Skeletal muscle tissue (tissue), 4 donors: ENCODE results near the gene RHAG. TPM values are rescaled to one million over a fixed set of nuclear protein-coding genes. Genes with fewer than 3 reads are reported as not detected.
"Not testable (repeated sequence)": the region's sequence is repeated elsewhere in the genome, so short reads cannot be mapped to it uniquely, and the experiment has no call there.

Experiments
- H3K27ac ChIP-seq: one replicate; pipeline ENCODE4 v1.7.0; 2013; ENCODE audit warnings: mild to moderate bottlenecking, low read depth, low read length, inconsistent platforms
- H3K27me3 ChIP-seq, 3 donors: one replicate each; pipeline ENCODE4 v1.7.0; 2013; ENCODE audit warnings: low read length in 3 of 3; ENCODE audit not compliant: control insufficient read depth in 3 of 3, insufficient read depth in 3 of 3
- H3K36me3 ChIP-seq, 3 donors: one replicate each; pipeline ENCODE4 v1.7.0; 2013; ENCODE audit warnings: low read length in 3 of 3; ENCODE audit not compliant: control insufficient read depth in 3 of 3, insufficient read depth in 3 of 3
- H3K4me1 ChIP-seq, 3 donors: one replicate each; pipeline ENCODE4 v1.7.0; 2013; ENCODE audit warnings: low read length in 3 of 3, mild to moderate bottlenecking in 3 of 3; ENCODE audit not compliant: control insufficient read depth in 3 of 3, insufficient read depth in 3 of 3
- H3K4me3 ChIP-seq, 3 donors: one replicate each; pipeline ENCODE4 v1.7.0; 2013; ENCODE audit warnings: low read length in 3 of 3
- H3K9ac ChIP-seq, 3 donors: one replicate each; pipeline ENCODE4 v1.7.0; 2013; ENCODE audit warnings: low read length in 3 of 3, mild to moderate bottlenecking in 3 of 3, moderate library complexity in 2 of 3, low read depth in 1 of 3
- H3K9me3 ChIP-seq, 3 donors: one replicate each; pipeline ENCODE4 v1.7.0; 2013; ENCODE audit warnings: low read length in 3 of 3; ENCODE audit not compliant: control insufficient read depth in 3 of 3
- total RNA-seq: library from RNA; depleted of rRNA; stranded (reverse); fragments of >200 nt; gene quantifications from one replicate; pipeline ENCODE4 v1.2.3, GENCODE V29; 2014
- donor health status: Osteomylitis.

RHAG gene
- total RNA-seq, 1 donor from 2014 or later = 1.6 TPM

DNA sequence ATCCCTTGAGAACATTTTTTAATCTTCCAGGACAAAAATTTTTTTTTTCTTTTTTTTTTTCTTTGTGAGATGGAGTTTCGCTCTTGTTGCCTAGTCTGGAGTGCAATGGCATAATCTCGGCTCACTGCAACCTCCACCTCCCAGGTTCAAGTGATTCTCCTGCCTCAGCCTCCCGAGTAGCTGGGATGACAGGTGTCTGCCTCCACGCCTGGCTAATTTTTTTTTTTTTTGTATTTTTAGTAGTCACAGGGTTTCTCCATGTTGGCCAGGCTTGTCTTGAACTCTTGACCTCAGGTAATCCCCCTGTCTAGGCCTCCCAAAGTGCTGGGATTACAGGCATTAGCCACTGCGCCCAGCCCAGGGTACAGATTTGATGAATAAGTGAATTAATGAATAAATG, 22.5 kb downstream of the RHAG start:
- H3K9me3 ChIP-seq, H3K4me3 ChIP-seq, H3K9ac ChIP-seq, H3K4me1 ChIP-seq, H3K27me3 ChIP-seq, H3K36me3 ChIP-seq, H3K27ac ChIP-seq: not testable (repeated sequence)

DNA sequence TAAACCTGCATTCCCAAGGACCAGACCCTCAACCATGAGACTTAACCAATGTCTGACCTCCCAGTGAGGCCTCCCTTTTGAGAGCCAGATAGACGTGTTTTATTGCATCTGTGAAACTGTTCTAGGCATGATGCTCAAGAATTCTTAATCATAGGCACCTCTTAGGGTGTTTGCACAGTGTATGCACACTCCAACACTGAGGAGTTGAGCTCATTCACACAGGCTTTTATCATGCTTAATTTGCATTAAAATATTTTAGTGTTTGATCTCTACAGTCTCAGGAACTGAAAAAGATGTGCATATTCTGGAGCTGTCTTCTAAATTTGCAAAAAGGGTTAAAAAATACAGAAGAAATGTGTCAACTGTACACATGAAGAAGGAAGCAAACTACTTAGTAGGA, 27.4 kb downstream of the RHAG start:
- Histone ChIP-seq H3K9ac (no peak overlapping the region), H3K27me3 (peaks cover 0 to 2% (median 0%) of the 10 kb centered on the region in 3 donors), H3K4me1 (no peaks in the 10 kb centered on the region), H3K27ac (no peak overlapping the region), H3K4me3 (no peak overlapping the region), H3K9me3 (no peaks in the 10 kb centered on the region), H3K36me3 (no peaks in the 10 kb centered on the region)

GRCh38 chr6:49608275-49608674, 28.4 kb downstream of the RHAG start:
- H3K27ac ChIP-seq, H3K36me3 ChIP-seq, H3K9ac ChIP-seq, H3K9me3 ChIP-seq, H3K27me3 ChIP-seq, H3K4me3 ChIP-seq, H3K4me1 ChIP-seq: not testable (repeated sequence)

DNA sequence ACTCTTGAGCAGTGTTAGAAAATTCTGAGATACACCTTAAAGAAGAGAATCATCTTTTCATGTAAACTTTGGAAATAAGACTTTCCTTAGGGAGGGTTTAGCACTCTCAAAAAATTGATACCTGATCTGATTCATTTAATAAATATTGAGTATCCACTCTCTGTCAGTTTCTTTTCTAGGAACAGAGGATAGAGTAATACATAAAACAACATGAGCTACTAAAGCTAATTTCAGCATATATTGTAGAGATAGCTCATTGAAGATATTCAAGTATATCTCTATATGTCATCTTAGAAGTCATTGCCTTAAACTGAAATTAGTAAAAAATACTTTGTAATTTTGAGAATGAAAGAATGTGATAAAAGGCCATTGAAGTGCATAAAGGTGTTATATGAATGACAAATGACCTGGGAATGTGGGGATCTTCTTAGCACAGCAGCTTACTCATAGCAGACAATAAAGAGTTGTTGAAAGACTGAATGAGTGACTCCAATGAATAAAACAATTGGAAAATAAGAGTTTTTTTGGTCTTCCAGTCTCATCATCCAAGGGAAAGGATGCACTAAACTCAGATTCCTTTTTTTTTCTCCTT, 29.2 kb downstream of the RHAG start:
- no peaks in the 10 kb centered on the region for H3K4me1 ChIP-seq
- H3K9ac ChIP-seq = no peak overlapping the region
- H3K27ac ChIP-seq = no peak overlapping the region
- H3K9me3 ChIP-seq = no peaks in the 10 kb centered on the region
- no peak overlapping the region for H3K4me3 ChIP-seq
- no peaks in the 10 kb centered on the region for H3K36me3 ChIP-seq
- H3K27me3 ChIP-seq = peaks cover 0 to 2% (median 0%) of the 10 kb centered on the region in 3 donors

- Histone ChIP-seq H3K4me3 (no peak overlapping the region), H3K4me1 (no peaks in the 10 kb centered on the region), H3K9me3 (no peaks in the 10 kb centered on the region), H3K9ac (no peak overlapping the region), H3K27me3 (peaks cover 0 to 2% (median 0%) of the 10 kb centered on the region in 3 donors), H3K27ac (no peak overlapping the region), H3K36me3 (no peaks in the 10 kb centered on the region)
Observed at GRCh38 chr6:49606721-49607390, 29.8 kb downstream of the RHAG start.

- not testable (repeated sequence) for H3K4me1 ChIP-seq, H3K4me3 ChIP-seq, H3K27ac ChIP-seq, H3K9me3 ChIP-seq, H3K36me3 ChIP-seq, H3K27me3 ChIP-seq, H3K9ac ChIP-seq
Observed at GRCh38 chr6:49604080-49604479, 32.6 kb downstream of the RHAG start.

DNA sequence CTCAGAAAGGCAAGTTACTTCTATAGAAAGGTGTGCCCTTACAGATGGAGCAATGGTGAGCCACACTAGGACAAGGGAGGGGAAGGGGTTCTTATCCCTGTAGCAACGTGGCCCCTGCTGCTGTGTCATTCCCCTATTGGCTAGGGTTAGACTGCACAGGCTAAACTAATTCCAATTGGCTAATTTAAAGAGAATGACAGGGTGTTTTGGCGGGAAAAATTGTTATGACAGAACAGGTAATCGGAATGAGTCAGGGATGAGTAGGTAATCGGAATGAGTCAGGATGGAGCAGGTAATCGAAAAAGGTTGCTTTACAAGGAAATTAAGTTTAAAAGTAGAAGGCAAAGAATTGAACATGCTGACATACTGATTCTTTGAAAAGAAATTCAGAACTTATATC, 49.4 kb downstream of the RHAG start:
- H3K4me3 ChIP-seq, H3K4me1 ChIP-seq, H3K9ac ChIP-seq, H3K27ac ChIP-seq, H3K27me3 ChIP-seq, H3K9me3 ChIP-seq, H3K36me3 ChIP-seq: not testable (repeated sequence)

- Histone ChIP-seq H3K9me3 (no peaks in the 10 kb centered on the region), H3K4me3 (no peak overlapping the region), H3K4me1 (no peaks in the 10 kb centered on the region), H3K9ac (no peak overlapping the region), H3K27me3 (no peaks in the 10 kb centered on the region), H3K36me3 (no peaks in the 10 kb centered on the region), H3K27ac (no peak overlapping the region)
Observed at GRCh38 chr6:49582529-49582928, 54.1 kb downstream of the RHAG start.

- no peaks in the 10 kb centered on the region for H3K4me1 ChIP-seq
- no peaks in the 10 kb centered on the region for H3K27me3 ChIP-seq
- H3K9me3 ChIP-seq = no peaks in the 10 kb centered on the region
- no peak overlapping the region for H3K9ac ChIP-seq
- H3K4me3 ChIP-seq = no peak overlapping the region
- H3K27ac ChIP-seq = no peak overlapping the region
- no peaks in the 10 kb centered on the region for H3K36me3 ChIP-seq
Observed at GRCh38 chr6:49579649-49580048, 57.0 kb downstream of the RHAG start.

DNA sequence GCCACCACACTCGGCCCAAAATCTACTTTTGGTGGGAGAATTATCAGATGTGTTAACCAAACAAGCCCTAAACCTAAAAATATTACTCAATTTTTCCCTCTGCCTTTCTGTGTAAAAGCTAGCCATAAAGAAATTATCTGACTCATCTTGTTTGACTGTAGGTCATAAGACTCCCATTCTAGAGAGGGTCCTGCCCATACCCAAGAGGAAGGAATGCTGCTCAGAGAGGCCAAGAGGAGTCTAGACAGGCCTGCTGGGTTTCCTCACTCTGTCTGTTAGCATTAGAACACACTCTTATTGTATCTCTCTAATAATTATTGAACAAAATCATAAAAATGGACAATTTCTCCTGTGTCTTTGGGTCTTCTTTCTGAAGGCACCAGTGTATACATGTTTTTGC, 60.0 kb downstream of the RHAG start:
- Histone ChIP-seq H3K9ac (no peak overlapping the region), H3K27ac (no peak overlapping the region), H3K4me3 (no peak overlapping the region), H3K27me3 (peaks cover 0 to 2% (median 0%) of the 10 kb centered on the region in 3 donors), H3K9me3 (no peaks in the 10 kb centered on the region), H3K36me3 (no peaks in the 10 kb centered on the region), H3K4me1 (no peaks in the 10 kb centered on the region)
